Middle frontal gyrus (tissue), 1 donor: ENCODE data around the gene TACR1.

ENCODE experiments used
- DNase-seq: peaks from one replicate; pipeline ENCODE4 v3.0.0-alpha.2; 2015; ENCODE audit warnings: low spot score; ENCODE audit errors: extremely low spot score

The TACR1 gene

DNA sequence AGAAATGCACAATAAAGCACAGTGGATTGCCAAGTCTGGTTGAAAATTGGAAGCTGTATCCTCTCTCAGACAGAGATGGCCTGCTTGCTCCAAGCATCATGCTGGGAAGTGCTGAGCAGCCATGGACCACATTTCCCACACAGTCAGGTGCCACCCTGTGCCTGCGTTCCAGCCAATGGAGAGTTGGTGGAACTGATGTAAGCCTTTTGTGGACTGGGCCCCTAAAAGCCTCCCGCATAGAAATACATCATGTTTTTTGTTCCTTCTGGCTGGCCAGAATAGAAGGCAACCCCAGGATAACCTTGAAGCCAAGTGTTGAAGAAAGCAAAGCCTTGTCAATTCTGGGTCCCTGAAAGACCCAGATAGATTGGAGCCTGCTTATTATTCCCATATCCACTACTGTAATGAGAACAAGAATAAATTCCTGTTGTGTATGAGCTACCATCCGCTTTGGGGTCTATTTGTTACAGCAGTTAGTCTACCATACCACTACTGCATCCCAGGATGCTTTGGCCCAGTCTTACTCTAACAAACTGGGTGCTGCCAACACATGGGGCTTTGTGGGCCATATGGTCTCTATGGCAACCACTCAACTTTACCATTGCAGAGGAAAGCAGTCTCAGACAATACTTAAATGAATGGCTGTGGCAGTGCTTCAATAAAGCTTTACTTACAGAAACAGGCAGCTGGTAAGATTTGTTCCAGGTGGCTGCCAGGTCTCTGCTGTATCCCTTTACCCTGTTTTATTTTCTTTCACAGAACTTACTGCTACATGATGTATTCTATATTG, 175.5 kb downstream of the TACR1 start:
- DNase-seq, result no peak

DNA sequence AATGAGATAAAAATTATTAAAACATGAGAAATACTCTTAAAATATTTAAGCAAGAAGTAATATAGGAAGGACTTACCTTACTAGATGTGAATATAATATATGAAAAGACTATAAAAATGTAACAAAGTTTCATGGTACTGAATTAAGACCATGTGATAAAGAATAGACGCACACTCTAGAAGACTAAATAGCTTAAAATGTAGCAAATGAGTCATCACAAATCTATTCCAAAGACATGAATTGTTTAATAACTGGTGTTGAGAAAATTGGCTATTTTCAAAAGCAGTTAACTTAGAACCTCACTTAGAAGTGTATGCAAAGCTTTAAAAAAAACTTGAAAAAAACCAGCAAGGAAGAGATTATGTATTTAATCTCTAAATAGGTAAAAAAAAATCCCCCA, 176.8 kb downstream of the TACR1 start:
- DNase-seq, result no peak

DNA sequence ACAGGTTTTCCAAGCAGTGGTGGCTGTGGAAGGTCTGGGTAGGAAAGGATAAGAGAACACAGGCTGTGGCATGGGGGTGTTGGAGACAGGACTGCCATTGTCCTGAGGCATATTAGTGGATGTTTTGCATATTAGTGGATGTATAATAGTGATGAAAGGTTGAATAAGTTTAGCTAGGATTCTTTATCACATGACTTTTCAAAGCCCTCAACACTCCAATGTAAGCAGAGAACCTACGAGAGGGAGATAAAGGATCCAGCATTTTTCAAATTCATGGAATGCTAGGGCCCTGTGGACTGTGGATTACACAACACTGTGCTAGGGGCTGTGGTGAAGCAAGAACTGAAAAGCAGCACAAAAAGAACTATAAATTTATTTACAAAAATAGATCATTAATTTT, 177.6 kb downstream of the TACR1 start:
- no peak for DNase-seq

DNA sequence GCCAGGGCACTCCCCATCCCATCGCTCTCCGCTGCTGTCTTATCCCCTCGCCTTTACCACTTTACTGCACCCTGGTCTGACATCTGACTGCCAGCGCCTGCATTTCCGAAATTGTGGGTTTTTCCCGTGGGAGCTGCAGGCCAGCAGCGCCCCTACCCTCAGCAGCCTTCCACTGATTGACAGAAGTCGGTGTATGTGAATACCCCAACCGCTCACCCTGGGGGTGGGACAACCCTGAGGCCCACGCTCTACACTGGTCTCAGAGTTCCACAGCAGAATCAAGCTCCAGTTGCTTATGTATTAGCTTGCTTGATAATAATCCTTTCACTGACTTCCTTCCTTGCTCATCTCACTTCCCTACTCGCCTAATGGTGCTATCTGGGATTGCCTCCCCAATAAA, 178.8 kb downstream of the TACR1 start:
- no peak for DNase-seq

DNA sequence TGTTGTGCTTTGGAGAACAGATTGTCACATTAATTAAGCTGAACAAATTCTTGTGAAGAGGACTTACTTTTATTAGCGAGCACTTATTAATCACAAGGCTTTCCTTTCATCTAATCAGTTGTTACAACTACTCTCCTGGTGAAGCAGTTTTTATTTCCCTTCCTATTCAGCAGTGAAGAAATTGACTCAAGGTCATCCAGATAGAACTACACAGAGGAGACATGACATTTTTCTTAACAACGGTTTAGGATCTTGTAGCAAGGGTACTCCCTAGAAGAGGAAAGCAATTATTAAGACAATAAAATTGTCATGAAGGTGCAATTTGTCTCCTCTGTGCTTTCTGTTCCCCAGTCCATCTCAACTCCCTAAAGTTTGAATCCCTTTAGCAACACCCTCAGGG, 179.5 kb downstream of the TACR1 start:
- no peak for DNase-seq

- no peak for DNase-seq
Observed at GRCh38 chr2:75018162-75018561, 181.2 kb downstream of the TACR1 start.

GRCh38 chr2:75012080-75012479, 187.2 kb downstream of the TACR1 start:
- DNase-seq, result no peak

DNA sequence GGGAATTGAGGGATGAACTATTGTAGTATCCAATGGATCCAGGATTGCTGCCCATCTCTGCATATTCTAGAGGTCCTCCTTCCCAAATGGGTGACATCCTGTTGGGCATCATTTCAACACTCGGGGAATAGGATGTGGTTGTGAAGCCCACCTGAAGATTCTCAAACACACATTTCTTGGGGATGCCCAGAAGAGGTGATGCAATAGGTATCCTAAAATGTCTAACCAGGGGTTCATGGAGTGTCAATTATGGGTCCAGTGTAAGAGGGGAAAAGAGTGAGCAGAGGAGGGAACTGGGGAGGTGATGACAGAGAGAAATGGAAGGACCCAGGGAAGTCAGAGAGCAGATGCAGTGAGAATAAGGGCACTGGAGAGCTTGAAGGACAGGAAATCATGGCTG, 188.7 kb downstream of the TACR1 start:
- no peak for DNase-seq

GRCh38 chr2:75007819-75008218, 191.5 kb downstream of the TACR1 start:
- no peak for DNase-seq

GRCh38 chr2:75007061-75007460, 192.3 kb downstream of the TACR1 start:
- DNase-seq, result no peak

- DNase-seq, result no peak
Observed at GRCh38 chr2:75006041-75006440, 193.3 kb downstream of the TACR1 start.

DNA sequence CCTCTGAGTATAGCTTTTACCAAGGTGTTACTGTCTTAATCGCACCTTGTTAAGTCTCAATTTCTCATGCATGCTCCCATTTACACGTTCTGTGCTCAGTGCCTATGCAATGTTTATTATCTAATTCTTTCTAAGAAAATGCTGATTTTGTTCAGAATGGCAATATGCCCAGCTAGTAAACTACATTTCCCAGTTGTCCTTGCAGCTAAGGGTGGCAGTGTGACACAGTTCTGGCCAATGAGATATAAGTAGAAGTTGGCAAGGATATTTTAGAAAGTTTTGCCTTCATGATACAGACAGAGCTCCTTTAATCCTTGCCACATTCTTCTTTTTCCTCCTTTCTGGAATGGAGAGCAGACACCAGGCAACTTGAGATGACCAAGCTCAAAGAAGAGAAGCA, 195.5 kb downstream of the TACR1 start:
- no peak for DNase-seq

- no peak for DNase-seq
Observed at GRCh38 chr2:75003276-75003675, 196.0 kb downstream of the TACR1 start.

- DNase-seq, result no peak
Observed at GRCh38 chr2:75002007-75002406, 197.3 kb downstream of the TACR1 start.

- DNase-seq, result no peak
Observed at GRCh38 chr2:74999468-74999867, 199.9 kb downstream of the TACR1 start.
